ENCODE measurements around the gene UBR2.

DNA sequence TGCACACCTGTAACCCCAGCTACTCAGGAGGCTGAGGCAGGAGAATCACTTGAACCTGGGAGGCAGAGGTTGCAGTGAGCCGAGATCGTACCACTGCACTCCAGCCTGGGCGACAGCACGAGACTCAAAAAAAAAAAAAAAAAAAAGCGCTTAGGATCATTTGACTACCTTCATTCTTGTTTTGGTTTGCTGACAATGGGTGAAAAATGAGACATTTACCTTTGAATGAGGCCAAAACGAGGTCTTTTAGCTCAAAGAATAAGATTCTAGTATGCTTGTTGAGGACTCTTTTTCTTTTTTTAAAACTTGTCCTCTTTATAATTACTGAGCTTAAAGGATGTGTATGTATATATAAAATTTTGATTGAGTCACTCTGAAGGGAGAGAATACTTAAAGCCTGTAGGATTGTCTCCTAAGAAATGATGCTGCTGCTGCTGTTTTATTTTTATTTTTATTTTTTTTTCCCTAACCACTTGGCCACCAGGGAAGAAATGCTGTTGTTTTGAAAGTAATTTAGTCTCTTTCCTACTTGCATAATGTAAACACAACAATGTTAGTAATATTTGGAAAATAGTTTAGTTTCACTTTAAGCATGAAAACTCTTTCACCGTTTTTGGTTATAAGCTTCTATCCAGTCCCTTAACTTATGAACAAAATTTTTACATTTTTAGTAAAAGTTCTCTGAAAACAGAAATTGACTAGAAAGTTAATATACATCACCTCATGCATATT is 7.9 kb downstream of the UBR2 start:
- TF ChIP-seq, protein P1, sequence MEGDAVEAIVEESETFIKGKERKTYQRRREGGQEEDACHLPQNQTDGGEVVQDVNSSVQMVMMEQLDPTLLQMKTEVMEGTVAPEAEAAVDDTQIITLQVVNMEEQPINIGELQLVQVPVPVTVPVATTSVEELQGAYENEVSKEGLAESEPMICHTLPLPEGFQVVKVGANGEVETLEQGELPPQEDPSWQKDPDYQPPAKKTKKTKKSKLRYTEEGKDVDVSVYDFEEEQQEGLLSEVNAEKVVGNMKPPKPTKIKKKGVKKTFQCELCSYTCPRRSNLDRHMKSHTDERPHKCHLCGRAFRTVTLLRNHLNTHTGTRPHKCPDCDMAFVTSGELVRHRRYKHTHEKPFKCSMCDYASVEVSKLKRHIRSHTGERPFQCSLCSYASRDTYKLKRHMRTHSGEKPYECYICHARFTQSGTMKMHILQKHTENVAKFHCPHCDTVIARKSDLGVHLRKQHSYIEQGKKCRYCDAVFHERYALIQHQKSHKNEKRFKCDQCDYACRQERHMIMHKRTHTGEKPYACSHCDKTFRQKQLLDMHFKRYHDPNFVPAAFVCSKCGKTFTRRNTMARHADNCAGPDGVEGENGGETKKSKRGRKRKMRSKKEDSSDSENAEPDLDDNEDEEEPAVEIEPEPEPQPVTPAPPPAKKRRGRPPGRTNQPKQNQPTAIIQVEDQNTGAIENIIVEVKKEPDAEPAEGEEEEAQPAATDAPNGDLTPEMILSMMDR (IDR thresholded peaks at IDR 0.05; ENCODE audit: low read depth, low read length) = no peak
- no peak for TF ChIP-seq EZH2phosphoT487 (IDR thresholded peaks at IDR 0.05; ENCODE audit: low read depth)

Data from OCI-LY3 (cell line).